ENCODE data around the gene PNPLA5. TPM values are rescaled to one million over a fixed set of nuclear protein-coding genes. Genes with fewer than 3 reads are reported as not detected.

Gene PNPLA5
- total and polyA plus RNA-seq, 11 donors = not detected

- H3K4me3 ChIP-seq = no peak overlapping the region
- 64 to 76% (median 72%) methylated on average over 13 of the region's 13 CpGs for WGBS, 4 donors
- peaks cover 0 to 3% (median 0%) of the 10 kb centered on the region in 12 donors for H3K9me3 ChIP-seq
- intact Hi-C loops (cut with DNase I) = no loop called here
- ATAC-seq (no peak), DNase-seq (peak in 1 of 5 donors; percentile 6)
- H3K27ac ChIP-seq = no peak overlapping the region
- peaks cover 0 to 14% (median 0%) of the 10 kb centered on the region in 9 donors for H3K27me3 ChIP-seq
- no peaks in the 10 kb centered on the region for H3K36me3 ChIP-seq
- no peaks in the 10 kb centered on the region for H3K4me1 ChIP-seq
- no peak for TF ChIP-seq CTCF (IDR thresholded peaks at IDR 0.05)
Measured at GRCh38 chr22:43851058-43851978, 40.5 kb downstream of the PNPLA5 start.

- intact Hi-C loops (cut with DNase I) = no loop called here
- H3K4me3 ChIP-seq = no peak overlapping the region
- H3K9me3 ChIP-seq = no peaks in the 10 kb centered on the region
- TF ChIP-seq POLR2A (IDR thresholded peaks at IDR 0.05) (no peak), CTCF (IDR thresholded peaks at IDR 0.05) (no peak)
- H3K27ac ChIP-seq = no peak overlapping the region
- no peaks in the 10 kb centered on the region for H3K4me1 ChIP-seq
- no peak for ATAC-seq
- no peaks in the 10 kb centered on the region for H3K36me3 ChIP-seq
- peak in 1 of 5 donors; percentile 3 for DNase-seq
- peaks cover 0 to 14% (median 0%) of the 10 kb centered on the region in 9 donors for H3K27me3 ChIP-seq
- 72 to 81% (median 77%) methylated on average over 12 of the region's 12 CpGs for WGBS, 4 donors
Measured at GRCh38 chr22:43850529-43850928, 41.3 kb downstream of the PNPLA5 start.

- Histone ChIP-seq H3K4me3 (no peak overlapping the region), H3K9me3 (no peaks in the 10 kb centered on the region), H3K27ac (no peak overlapping the region), H3K36me3 (no peaks in the 10 kb centered on the region), H3K4me1 (no peaks in the 10 kb centered on the region), H3K27me3 (peaks cover 0 to 14% (median 0%) of the 10 kb centered on the region in 9 donors)
- no peak for TF ChIP-seq POLR2A (IDR thresholded peaks at IDR 0.05)
- TF ChIP-seq CTCF (IDR thresholded peaks at IDR 0.05) = no peak
- DNase-seq (peak in 2 of 5 donors; percentile 3 to 43), ATAC-seq (no peak)
- WGBS, 4 donors = 80 to 87% (median 83%) methylated on average over 13 of the region's 13 CpGs
- intact Hi-C loops (cut with DNase I) = no loop called here
Measured at GRCh38 chr22:43849731-43850130, 42.1 kb downstream of the PNPLA5 start.

GRCh38 chr22:43848366-43849171 lies 43.2 kb downstream of the PNPLA5 start:
- intact Hi-C loops (cut with DNase I) = no loop called here
- H3K36me3 ChIP-seq = no peaks in the 10 kb centered on the region
- no peak overlapping the region for H3K4me3 ChIP-seq
- no peaks in the 10 kb centered on the region for H3K9me3 ChIP-seq
- TF ChIP-seq POLR2A (IDR thresholded peaks at IDR 0.05) (no peak), CTCF (IDR thresholded peaks at IDR 0.05) (peak; percentile 17 to 59 (median 33))
- 45 to 56% (median 53%) methylated on average over 11 to 16 of the region's 16 CpGs for WGBS, 4 donors
- H3K27ac ChIP-seq = no peak overlapping the region
- peak in 3 of 4 donors; percentile 69 to 81 (median 75) for ATAC-seq
- peak in 2 of 5 donors; percentile 23 to 33 for DNase-seq
- H3K4me1 ChIP-seq = no peaks in the 10 kb centered on the region
- H3K27me3 ChIP-seq = peaks cover 0 to 14% (median 0%) of the 10 kb centered on the region in 9 donors

Data from heart left ventricle (tissue), 16 donors.